GM19324 (cell line): Measurements from ENCODE around the gene CYP4A11.
"Not testable (repeated sequence)": the region's sequence is repeated elsewhere in the genome, so short reads cannot be mapped to it uniquely, and the experiment has no call there.

Experiments used
- ATAC-seq: cut with Tn5 transposase; IDR thresholded peaks from one replicate; pipeline ENCODE4 v1.9.1; 2021; ENCODE audit warnings: mild to moderate bottlenecking, moderate library complexity; ENCODE audit not compliant: unreplicated experiment, low FRiP score

The CYP4A11 gene, protein sequence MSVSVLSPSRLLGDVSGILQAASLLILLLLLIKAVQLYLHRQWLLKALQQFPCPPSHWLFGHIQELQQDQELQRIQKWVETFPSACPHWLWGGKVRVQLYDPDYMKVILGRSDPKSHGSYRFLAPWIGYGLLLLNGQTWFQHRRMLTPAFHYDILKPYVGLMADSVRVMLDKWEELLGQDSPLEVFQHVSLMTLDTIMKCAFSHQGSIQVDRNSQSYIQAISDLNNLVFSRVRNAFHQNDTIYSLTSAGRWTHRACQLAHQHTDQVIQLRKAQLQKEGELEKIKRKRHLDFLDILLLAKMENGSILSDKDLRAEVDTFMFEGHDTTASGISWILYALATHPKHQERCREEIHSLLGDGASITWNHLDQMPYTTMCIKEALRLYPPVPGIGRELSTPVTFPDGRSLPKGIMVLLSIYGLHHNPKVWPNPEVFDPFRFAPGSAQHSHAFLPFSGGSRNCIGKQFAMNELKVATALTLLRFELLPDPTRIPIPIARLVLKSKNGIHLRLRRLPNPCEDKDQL

DNA sequence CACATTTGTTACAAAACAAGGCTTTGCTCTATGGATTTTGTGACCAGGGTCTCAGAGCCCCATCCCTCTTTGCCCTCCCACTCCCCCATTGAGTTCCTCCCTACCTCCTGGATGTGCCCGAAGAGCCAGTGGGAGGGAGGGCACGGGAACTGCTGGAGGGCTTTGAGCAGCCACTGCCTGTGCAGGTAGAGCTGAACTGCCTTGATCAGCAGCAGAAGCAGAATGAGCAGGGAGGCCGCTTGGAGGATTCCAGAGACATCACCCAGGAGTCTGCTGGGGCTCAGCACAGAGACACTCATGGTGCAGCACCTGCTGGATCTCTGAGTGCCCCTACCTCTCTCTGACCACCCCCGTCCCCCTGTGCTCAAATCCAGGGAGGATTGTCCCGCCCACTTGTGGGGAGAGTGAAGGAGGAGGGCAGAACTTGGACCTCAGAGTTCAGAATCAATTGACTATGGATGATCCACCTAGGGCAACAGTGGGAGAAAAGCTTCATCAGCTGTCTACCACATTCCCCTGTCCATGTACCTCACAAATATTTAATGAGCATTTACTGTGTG is at the start of gene CYP4A11:
Gene CYP4A11 (minus strand): TSS at position 342 of the 560 bp plus-strand sequence. CDS start 43 bp downstream, at position 299.
- ATAC-seq = no peak

DNA sequence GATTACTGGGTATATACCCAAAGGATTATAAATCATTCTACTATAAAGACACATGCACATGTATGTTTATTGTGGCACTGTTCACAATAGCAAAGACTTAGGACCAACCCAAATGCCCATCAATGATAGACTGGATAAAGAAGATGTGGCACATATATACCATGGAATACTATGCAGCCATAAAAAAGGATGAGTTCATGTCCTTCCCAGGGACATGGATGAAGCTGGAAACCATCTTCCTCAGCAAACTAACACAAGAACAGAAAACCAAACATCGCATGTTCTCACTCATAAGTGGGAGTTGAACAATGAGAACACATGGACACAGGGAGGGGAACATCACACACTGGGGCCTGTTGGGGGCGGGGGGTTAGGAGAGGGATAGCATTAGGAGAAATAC is 49.3 kb upstream of the CYP4A11 start:
- not testable (repeated sequence) for ATAC-seq

DNA sequence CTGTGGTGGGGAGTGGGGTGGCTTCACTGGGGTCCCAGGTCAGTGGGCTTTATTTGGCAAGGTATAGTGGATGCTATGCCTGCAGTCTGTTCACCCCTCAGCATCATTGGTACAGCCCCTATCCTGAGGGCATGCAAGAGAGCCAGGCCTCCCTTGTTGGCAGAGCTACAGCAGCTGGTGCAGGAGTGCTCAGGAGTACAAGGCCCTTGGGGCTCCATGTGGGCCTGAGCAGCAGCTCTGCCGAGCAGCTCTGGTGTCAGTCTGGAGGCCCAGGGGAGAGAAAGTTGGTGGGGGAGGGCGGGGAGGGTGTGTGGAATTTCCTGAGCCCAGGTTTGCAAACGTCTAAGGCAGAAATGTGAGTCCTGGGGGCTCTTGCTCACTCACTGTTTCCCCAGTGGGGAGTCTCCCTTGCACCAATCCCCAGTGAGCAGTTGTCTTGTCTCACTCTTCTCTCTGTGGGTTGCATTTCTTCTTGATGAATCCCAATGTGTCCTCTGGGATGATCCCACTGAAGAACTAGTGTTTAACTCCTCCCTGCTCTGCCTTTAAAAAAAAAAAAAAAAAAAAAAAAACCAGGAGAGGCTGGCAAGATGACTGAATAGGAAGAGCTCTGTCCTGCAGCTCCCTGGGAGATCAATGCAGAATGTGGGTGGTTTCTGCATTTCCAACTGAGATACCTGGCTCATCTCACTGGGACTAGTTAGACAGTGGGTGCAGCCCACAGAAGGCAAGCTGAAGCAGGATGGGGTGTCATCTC is 42.7 kb upstream of the CYP4A11 start:
- no peak for ATAC-seq

DNA sequence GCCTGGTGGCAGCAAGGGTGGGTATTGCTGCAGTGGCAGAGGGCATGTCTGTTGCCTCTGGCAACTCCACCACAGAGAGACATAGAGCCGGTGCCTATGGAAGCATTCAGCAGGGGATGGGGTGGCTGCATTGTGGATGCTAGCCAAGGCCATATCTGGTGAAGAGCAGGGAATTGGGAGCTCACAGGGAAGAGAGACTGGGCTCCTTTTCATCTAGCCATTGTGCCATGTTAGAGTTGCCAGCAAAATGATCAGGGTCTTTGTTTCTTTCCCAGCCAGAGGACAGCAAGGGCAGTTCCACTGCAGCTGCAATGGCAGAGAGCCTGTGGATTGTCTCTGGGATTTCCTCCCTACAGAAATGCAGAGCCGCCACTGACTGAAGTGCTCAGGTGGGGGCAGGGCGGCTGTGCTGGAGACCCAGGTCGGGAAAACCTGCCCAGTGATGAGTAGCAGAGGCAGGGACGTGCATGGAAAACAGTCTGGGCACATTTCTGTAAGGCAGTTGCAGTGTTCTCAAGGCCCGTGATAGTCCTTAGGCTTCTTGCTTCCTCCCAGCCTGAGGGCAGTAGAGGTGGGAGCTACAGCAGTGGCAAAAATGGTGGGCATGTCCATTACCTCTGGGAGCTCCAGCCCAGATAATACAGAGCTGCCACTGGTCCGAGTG is 42.0 kb upstream of the CYP4A11 start:
- ATAC-seq = no peak

DNA sequence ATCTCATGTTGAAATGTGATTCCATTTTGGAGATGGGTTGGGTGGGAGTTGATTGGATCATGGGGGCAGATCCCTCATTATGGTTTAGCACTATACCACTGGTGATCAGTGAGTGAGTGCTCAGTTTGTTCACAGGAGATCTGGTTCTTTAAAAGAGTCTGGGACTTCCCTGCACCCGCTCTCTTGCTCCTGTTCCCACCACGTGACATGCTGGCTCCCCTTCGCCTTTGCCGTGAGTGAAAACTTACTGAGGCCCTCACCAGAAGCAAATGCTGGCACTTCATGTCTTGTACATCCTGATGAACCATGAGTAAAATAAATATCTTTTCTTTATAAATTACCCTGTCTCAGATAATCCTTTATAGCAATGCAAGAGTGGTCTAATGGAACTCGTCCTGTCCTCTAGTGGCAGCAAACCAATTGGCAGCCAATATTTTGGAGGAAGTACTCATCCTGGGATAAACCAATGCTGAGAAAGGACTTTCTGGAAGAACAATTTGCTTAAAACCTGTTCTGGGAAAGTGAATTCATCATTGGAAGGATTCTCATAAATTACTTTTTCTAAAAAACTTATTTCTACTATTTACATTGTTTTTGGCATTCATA is 27.8 kb upstream of the CYP4A11 start:
- no peak for ATAC-seq

DNA sequence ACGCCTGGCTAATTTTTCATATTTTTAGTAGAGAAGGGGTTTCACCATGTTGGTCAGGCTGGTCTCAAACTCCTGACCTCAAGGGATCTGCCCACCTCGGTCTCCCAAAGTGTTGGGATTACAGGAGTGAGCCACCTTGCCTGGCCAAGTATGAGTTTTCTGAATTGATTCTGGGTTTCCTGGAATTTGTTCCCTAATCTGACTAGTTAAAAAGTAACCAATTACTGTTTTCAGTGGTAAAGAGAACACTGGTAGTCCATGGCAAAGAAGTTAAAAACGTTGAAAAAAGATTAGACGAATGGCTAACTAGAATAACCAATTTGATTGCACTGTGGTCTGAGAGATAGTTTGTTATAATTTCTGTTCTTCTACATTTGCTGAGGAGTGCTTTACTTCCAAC is 21.0 kb upstream of the CYP4A11 start:
- not testable (repeated sequence) for ATAC-seq

DNA sequence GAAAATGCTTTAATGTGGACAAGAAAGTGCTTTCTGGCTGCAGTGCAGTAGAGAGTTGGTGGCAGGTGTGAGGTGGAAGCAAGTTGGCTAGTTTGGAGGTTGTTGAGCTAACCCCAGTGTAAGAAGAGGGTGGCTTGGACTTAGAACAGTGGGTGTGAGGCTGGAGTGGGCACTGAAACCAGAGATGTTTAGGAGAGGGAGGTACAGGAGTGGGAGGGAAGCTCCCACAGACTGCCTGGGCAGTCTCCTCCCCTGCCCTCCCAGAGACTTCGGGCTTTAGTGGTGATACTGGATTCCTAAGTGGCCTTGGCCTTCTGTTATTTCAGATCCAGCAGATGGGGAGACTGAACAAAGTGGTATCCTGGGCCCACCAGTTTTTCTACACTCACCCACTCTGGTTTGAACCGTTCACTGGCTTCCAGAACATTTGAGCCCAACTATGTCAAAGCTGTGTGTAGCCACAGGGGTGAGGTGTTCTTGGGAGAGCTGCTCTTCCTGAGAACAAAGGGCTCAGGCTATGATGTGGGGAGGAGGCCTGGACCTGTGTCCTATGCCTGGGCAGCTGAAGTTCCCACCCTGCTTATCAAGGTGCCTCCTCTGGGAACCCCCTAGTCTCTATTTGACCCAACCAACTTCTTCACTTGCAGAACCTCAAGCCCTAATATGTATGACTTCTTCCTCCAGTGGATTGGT is 19.9 kb upstream of the CYP4A11 start:
- no peak for ATAC-seq

DNA sequence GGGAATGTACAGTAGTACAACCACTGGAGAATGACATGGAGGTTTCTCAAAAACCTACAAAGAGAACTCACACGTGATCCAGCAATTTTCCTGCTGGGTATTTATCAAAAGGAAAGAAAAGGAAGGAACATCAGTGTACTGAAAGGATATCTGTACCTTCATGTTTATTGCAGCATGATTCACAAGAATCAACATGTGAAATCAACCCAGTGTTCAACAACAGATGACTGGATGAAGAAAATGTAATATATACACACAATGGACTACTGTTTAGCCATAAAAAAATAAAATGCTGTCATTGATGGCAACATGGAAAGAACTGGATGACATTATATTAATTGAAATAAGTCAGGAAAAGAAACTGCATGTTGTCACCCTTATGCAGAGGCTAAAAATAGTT is 19.0 kb upstream of the CYP4A11 start:
- ATAC-seq = no peak

DNA sequence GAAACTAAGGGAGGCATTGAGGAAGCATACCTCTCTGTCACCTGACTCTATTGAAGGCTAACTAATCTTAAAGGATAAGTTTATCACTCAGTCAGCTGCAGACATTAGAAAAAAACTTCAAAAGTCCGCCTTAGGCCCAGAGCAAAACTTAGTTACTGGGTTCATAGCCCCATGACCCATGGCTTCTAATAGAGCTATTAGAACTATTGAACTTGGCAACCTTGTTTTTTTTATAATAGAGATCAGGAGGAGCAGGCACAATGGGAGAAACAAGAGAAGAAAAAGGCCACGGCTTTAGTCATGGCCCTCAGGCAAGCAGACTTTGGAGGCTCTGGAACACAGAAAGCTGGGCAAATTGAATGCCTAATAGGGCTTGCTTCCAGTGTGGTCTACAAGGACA is 13.8 kb upstream of the CYP4A11 start:
- ATAC-seq = not testable (repeated sequence)

DNA sequence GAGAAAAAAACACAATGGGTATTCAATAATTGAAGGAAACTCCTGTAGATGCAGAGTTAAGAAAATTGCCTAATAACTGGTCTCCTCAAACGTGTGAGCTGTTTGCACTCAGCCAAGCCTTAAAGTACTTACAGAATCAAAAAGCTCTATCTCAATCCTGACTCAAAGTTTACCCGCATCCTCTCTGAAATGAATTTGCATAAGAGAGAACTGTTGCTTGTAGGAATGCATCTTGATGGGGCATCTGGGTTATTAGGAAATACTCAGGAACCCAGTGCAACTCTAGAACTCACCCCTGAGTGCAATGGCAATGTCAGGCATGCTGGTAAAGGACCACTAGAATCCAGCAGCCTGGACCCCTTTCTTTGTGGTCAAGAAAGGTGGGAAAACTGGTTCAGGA is 12.6 kb upstream of the CYP4A11 start:
- ATAC-seq = not testable (repeated sequence)

DNA sequence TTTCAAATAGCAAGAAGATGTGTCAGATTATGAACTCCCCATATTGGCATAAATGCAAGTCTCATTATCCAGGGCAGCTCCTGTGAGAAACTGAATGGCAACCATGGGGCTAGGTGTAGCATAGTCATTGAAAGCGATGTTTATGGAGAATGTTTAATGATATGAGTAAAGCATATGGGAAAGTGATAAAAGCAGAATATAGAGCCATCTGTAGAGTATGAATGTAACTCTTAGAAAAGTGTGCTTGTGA is 8.1 kb upstream of the CYP4A11 start:
- not testable (repeated sequence) for ATAC-seq

DNA sequence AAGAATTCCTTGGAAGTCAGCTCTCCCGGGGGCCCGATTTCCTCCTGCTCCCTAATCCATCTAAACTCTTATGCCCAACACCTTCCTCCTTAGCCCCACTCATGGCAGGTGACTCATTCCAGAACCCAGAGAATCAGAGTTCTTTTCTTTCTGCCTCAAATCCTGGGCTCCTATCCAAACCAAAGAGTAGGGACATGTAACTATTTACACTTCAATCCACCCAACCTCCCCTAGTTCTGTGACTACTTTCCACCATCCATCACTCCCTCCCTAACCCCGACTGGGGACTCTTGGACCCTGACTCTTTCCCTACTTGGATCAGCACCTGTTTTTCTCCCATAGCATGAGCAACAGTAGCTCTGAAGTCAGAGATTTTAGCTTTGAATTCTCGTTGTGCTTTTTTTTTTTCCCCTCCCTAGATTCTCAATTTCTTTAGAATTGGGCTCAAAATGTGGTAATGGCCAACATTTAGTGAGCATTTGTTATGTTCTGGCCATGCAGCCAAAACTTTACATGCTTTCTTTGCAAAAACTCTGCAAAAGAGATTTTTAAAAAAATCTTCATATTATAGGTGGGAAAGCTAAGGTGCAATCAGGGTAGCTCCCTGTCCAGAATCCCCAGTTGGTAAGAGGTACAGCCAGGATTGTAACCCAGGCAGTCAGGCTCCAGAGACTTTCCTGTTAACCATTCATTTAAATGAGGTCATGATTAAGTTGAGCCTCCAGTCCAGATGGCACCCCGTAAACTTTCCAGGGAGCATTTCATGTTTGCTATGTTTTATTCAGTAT is 7.5 kb upstream of the CYP4A11 start:
- ATAC-seq = no peak

DNA sequence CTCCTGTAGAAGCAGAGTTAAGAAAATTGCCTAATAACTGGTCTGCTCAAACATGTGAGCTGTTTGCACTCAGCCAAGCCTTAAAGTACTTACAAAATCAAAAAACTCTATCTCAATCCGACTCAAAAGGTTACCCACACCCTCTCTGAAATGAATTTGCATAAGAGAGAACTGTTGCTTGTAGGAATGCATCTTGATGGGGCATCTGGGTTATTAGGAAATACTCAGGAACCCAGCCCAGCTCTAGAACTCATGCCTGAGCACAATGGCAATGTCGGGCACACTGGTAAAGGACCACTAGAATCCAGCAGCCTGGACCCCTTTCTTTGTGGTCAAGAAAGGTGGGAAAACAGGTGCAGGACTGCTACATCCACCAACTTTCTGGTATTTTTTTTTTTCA is 6.4 kb upstream of the CYP4A11 start:
- not testable (repeated sequence) for ATAC-seq

DNA sequence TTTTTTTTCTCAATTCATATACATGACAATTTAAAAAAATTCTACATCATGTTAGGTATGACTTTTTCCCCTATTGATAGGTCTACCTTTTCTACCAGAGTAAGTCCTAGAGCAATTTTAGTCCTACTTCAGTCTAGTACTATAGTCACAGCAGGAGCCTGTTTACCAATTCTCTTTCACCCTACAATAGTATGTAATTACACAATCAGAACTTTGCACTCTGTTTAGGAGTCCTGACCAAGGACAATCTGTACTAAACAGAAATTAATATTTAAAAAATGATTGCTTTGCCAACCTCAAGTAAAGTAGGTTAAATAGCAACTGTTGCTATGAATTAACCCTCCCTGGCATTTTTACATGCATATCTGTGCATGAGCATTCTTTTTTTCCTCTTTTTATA is 810 bp upstream of the CYP4A11 start:
- no peak for ATAC-seq

DNA sequence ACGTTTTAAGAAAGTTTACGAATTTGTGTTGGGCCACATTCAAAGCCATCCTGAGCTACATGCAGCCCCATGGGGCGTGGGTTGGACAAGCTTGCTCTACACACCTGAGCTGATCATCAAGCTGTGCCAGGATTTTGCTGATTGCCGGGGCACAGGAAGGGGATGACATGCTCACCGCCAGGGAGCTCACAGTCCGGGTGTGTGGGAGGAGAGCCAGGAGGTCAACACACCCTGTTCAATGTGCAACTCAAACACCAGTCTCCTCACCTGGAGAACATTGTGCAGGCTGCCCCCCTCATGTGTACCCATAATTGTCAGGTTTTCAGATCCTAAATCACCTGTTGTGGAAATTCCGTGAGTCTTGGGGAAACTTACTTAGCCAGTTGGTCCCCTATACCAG is 969 bp downstream of the CYP4A11 start:
- ATAC-seq = no peak

DNA sequence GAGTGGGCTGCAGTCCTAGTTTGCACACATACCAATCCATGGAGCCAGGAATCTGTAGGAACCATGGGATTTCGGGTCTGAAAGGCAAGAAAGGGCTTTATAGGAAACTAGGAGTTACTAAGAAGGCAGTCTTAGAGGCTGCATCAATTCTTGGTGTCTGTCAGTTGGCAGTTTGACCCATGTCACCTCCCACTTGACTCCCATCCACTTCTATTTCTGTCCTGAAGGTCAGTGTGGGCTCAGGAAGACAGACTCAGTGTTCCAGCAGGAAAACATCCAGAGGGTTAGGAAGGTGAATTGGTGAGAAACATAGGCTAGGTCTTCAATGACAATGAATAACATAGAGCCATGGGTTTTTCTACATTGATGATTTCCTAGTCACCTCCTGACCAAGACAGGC is 4.0 kb downstream of the CYP4A11 start:
- no peak for ATAC-seq

DNA sequence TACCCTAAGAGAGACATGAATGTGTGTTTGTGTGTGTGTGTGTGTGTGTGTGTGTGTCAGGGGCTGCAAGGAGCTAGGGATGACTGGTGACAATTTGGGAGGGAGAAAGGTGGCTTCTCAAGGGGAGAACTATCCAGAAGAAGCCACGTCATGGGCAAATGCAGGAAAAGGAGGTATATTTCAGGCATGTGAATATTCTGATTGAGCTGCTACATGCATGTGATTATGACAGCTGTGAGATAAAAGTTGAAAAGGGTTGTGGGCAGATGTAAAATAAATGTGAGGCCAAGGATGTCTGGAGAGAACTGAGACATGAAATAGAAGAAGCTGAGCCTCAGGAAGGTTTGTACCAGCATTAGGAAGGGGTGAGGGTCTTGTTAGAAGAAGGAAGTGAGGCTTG is 4.5 kb downstream of the CYP4A11 start:
- no peak for ATAC-seq

DNA sequence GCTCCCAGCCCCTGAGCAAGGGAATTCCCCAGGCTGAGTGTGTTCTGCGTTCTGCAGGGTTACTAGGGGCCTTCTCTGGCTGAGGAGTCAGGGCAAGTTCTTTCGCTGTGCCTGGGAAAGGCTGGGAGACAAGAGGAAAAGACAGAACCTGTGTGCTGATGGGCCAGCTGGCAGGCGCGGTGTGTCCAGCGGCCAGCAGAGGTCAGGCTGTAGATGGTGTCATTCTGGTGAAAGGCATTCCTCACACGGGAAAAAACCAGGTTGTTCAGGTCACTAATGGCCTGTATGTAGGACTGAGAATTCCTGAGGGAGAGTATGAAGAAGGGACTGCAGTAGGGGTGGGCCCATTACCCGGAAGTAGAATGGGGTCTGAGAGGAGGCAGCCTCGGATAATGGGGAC is 6.4 kb downstream of the CYP4A11 start:
- not testable (repeated sequence) for ATAC-seq

DNA sequence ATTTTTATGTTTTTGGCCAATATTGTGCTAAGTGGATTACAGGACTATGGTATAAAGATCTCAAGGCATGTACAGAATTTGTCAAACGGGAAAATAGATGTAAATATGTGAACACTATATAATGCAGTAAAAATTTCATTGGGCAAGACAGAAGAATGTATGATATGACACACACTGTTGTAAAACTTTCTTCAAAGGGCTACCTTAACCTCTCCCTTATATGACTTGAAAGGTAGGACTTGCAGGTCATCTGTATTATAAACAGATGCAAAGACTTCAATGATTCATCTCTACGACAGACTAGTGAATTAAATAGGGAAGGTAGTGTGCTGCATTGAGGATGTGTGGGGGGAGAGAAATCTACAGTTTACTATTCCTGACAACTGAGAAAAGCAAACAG is 9.3 kb downstream of the CYP4A11 start:
- not testable (repeated sequence) for ATAC-seq
